GM12891 (cell line): Measurements from ENCODE around the gene REPIN1.
A peak's percentile ranks its signal among the peaks of the same experiment; 100 is the strongest.

Source experiments
- DNase-seq: peaks from one replicate; pipeline ENCODE4 v3.0.0; 2011; ENCODE audit warnings: low spot score; ENCODE audit not compliant: insufficient read length
- FAIRE-seq: peaks from 2 replicates; lab custom pipeline; 2011; peaks lifted over from hg19 to GRCh38; lab: Jason Lieb, UNC
- PAX5 ChIP-seq: IDR thresholded peaks from 2 replicates; pipeline ENCODE4 v1.6.1; 2011; ENCODE audit warnings: low read length, moderate library complexity, mild to moderate bottlenecking; ENCODE audit not compliant: insufficient read depth, severe bottlenecking
- POLR2A ChIP-seq: IDR thresholded peaks from 2 replicates; pipeline ENCODE4 v1.6.1; 2011; ENCODE audit warnings: low read depth, low read length, control low read depth
- POLR2AphosphoS5 ChIP-seq: IDR thresholded peaks from 2 replicates; pipeline ENCODE4 v1.6.1; 2011; ENCODE audit warnings: low read depth, low read length, control low read depth
- POU2F2 ChIP-seq: IDR thresholded peaks from 2 replicates; pipeline ENCODE4 v1.6.1; 2011; ENCODE audit warnings: low read depth, mild to moderate bottlenecking, control low read depth, low read length, moderate library complexity
- SPI1 ChIP-seq: IDR thresholded peaks from 2 replicates; pipeline ENCODE4 v1.6.1; 2011; ENCODE audit warnings: low read depth, low read length, control low read depth
- TAF1 ChIP-seq: IDR thresholded peaks from 2 replicates; pipeline ENCODE4 v1.6.1; 2011; ENCODE audit warnings: low read depth, low read length, control low read depth

REPIN1 gene

DNA sequence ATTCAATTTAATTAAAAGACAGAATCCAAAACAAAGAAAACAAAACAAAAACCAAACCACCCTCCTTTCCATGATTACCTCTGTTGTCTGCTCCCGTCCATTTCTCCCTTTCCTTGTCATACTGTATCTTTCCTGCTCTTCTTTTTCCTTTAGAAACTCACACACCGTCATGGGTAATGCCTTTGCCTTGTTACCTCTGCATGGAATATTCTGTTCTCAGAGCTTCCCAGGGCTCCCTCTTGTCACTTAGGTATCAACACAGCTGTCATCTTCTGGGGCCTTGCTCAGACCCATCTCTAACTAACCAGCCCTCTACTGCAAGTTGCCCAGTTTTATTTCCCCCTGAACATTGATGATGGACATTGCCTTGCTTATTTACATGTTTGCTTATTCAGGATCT lies 51.6 kb downstream of the REPIN1 start:
- FAIRE-seq (no peak), DNase-seq (no peak)
- no peak for TF ChIP-seq TAF1
- TF ChIP-seq POU2F2: no peak
- no peak for TF ChIP-seq POLR2A
- TF ChIP-seq SPI1: no peak
- no peak for TF ChIP-seq POLR2AphosphoS5
- no peak for TF ChIP-seq PAX5

GRCh38 chr7:150420987-150421674 lies 52.5 kb downstream of the REPIN1 start:
- no peak for TF ChIP-seq PAX5
- TF ChIP-seq POU2F2: peak; percentile 25; the same call in 1 of the 2 replicates
- FAIRE-seq (peak; percentile 93), DNase-seq (peak; percentile 77)

DNA sequence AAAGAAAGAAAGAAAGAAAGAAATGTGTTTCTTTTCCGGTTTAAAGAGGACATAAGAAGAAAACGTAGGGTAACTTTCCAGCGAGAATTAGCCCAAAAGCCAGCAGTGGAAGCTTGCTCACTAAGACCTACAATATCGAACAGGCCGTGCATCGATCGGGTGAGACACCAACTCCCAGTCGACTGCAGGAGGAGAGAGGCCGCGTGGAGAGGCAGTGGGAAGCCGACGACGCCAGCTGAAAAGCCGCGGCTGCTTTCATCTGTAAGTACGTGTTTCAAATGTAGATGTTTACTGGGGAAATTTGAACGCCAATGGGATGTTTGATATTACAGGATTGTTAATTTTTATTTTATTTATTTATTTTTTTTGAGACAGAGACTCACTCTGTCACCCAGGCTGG lies 53.2 kb downstream of the REPIN1 start:
- no peak for DNase-seq
- TF ChIP-seq POLR2AphosphoS5: no peak
- TF ChIP-seq POU2F2: no peak
- TF ChIP-seq SPI1: no peak
- no peak for TF ChIP-seq POLR2A
- TF ChIP-seq TAF1: no peak
- no peak for TF ChIP-seq PAX5
- FAIRE-seq: no peak
